NB4 (cell line): ENCODE results near the gene GRID1.

Experiments
- DNase-seq: peaks from one replicate; pipeline ENCODE4 v3.0.0; 2010; ENCODE audit warnings: low read depth
- H3K4me3 ChIP-seq: one replicate; pipeline ENCODE4 v1.5.1; 2011; ENCODE audit warnings: mild to moderate bottlenecking, low read depth, low read length, moderate library complexity
- MAX ChIP-seq: IDR thresholded peaks from 2 replicates; pipeline ENCODE4 v1.6.1; 2011; ENCODE audit warnings: low read depth, low read length
- MYC ChIP-seq: IDR thresholded peaks from 2 replicates; pipeline ENCODE4 v1.6.1; 2011; ENCODE audit warnings: low read depth, low read length
- POLR2A ChIP-seq: IDR thresholded peaks from 2 replicates; pipeline ENCODE4 v1.6.1; 2011; ENCODE audit warnings: mild to moderate bottlenecking; ENCODE audit not compliant: insufficient read length; ENCODE audit errors: extremely low read depth
- TF ChIP-seq, protein P1 (sequence below): IDR thresholded peaks from one replicate; pipeline ENCODE4 v1.5.1; 2012; ENCODE audit warnings: low read depth, low read length

Gene GRID1

DNA sequence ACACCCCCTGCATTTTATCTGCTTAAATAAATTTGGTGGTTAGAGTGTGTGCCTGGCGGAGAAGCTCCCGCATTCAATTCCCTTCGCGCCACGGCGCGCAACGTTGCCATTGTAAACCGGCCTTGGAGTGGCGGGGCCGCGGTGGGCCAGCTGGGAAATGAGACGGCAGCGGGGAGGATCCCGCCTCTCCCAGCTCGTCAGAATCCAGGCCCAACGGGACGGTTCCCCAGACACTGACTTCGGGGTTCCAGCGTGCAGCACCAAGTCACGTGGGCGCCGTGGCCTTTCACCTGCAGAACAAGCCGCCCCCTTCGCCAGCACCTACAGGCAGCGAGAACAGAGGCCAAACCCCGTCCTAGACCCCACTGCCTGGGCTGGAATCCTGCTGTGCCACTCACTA lies 103.4 kb downstream of the GRID1 start:
- H3K4me3 ChIP-seq = no peak overlapping the region
- no peak for DNase-seq
- TF ChIP-seq POLR2A = no peak
- TF ChIP-seq MYC = no peak
- no peak for TF ChIP-seq MAX
- TF ChIP-seq, protein P1, sequence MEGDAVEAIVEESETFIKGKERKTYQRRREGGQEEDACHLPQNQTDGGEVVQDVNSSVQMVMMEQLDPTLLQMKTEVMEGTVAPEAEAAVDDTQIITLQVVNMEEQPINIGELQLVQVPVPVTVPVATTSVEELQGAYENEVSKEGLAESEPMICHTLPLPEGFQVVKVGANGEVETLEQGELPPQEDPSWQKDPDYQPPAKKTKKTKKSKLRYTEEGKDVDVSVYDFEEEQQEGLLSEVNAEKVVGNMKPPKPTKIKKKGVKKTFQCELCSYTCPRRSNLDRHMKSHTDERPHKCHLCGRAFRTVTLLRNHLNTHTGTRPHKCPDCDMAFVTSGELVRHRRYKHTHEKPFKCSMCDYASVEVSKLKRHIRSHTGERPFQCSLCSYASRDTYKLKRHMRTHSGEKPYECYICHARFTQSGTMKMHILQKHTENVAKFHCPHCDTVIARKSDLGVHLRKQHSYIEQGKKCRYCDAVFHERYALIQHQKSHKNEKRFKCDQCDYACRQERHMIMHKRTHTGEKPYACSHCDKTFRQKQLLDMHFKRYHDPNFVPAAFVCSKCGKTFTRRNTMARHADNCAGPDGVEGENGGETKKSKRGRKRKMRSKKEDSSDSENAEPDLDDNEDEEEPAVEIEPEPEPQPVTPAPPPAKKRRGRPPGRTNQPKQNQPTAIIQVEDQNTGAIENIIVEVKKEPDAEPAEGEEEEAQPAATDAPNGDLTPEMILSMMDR = no peak

- H3K4me3 ChIP-seq = no peak overlapping the region
- TF ChIP-seq, protein P1 = no peak
- TF ChIP-seq MYC (no peak), POLR2A (no peak), MAX (no peak)
- DNase-seq = no peak
Observed at GRCh38 chr10:86262688-86263181, 103.9 kb downstream of the GRID1 start.

- H3K4me3 ChIP-seq = no peak overlapping the region
- DNase-seq = peak; percentile 70
- TF ChIP-seq, protein P1 = peak; percentile 74
- no peak for TF ChIP-seq MAX
Observed at GRCh38 chr10:86261941-86262687, 104.5 kb downstream of the GRID1 start.

- TF ChIP-seq MYC (no peak), MAX (no peak), POLR2A (no peak)
- TF ChIP-seq, protein P1 = no peak
- DNase-seq = no peak
- no peak overlapping the region for H3K4me3 ChIP-seq
Observed at GRCh38 chr10:86261470-86261869, 105.1 kb downstream of the GRID1 start.

GRCh38 chr10:86260564-86260963 lies 106.0 kb downstream of the GRID1 start:
- no peak for TF ChIP-seq MYC
- TF ChIP-seq, protein P1 = no peak
- no peak for TF ChIP-seq MAX
- TF ChIP-seq POLR2A = no peak
- H3K4me3 ChIP-seq = no peak overlapping the region
- no peak for DNase-seq
